ENCODE results near the gene GCLC.

GCLC gene

GRCh38 chr6:53582963-53583362 is 38.1 kb upstream of the GCLC start:
- Histone ChIP-seq H3K9me3 (ENCODE audit: severe bottlenecking) (no peaks in the 10 kb centered on the region), H3K4me3 (ENCODE audit: severe bottlenecking) (no peak overlapping the region), H3K36me3 (ENCODE audit: low read depth) (no peaks in the 10 kb centered on the region), H3K27me3 (ENCODE audit: insufficient read depth, poor library complexity, severe bottlenecking) (no peaks in the 10 kb centered on the region), H3K4me1 (ENCODE audit: insufficient read depth, poor library complexity, severe bottlenecking) (no peaks in the 10 kb centered on the region), H3K27ac (ENCODE audit: poor library complexity, severe bottlenecking) (no peak overlapping the region)
- no peak for TF ChIP-seq CTCF (IDR thresholded peaks at IDR 0.05; ENCODE audit: poor library complexity, severe bottlenecking)
- no peak for DNase-seq (ENCODE audit: low spot score)
- peak; percentile 56; the same call in 2 of the 3 replicates for ATAC-seq (ENCODE audit: low read depth)

GRCh38 chr6:53581856-53582255 is 37.0 kb upstream of the GCLC start:
- H3K9me3 ChIP-seq (ENCODE audit: severe bottlenecking), result no peaks in the 10 kb centered on the region
- no peak overlapping the region for H3K27ac ChIP-seq (ENCODE audit: poor library complexity, severe bottlenecking)
- H3K4me1 ChIP-seq (ENCODE audit: insufficient read depth, poor library complexity, severe bottlenecking), result no peaks in the 10 kb centered on the region
- ATAC-seq (ENCODE audit: low read depth) (no peak), DNase-seq (ENCODE audit: low spot score) (no peak)
- no peak for TF ChIP-seq CTCF (IDR thresholded peaks at IDR 0.05; ENCODE audit: poor library complexity, severe bottlenecking)
- H3K4me3 ChIP-seq (ENCODE audit: severe bottlenecking), result no peak overlapping the region
- no peaks in the 10 kb centered on the region for H3K36me3 ChIP-seq (ENCODE audit: low read depth)
- no peaks in the 10 kb centered on the region for H3K27me3 ChIP-seq (ENCODE audit: insufficient read depth, poor library complexity, severe bottlenecking)

GRCh38 chr6:53581173-53581773 is 36.4 kb upstream of the GCLC start:
- TF ChIP-seq CTCF (IDR thresholded peaks at IDR 0.05; ENCODE audit: poor library complexity, severe bottlenecking), result no peak
- no peak overlapping the region for H3K27ac ChIP-seq (ENCODE audit: poor library complexity, severe bottlenecking)
- H3K9me3 ChIP-seq (ENCODE audit: severe bottlenecking), result no peaks in the 10 kb centered on the region
- ATAC-seq (ENCODE audit: low read depth) (no peak), DNase-seq (ENCODE audit: low spot score) (no peak)
- no peaks in the 10 kb centered on the region for H3K36me3 ChIP-seq (ENCODE audit: low read depth)
- H3K4me1 ChIP-seq (ENCODE audit: insufficient read depth, poor library complexity, severe bottlenecking), result no peaks in the 10 kb centered on the region
- no peaks in the 10 kb centered on the region for H3K27me3 ChIP-seq (ENCODE audit: insufficient read depth, poor library complexity, severe bottlenecking)
- H3K4me3 ChIP-seq (ENCODE audit: severe bottlenecking), result no peak overlapping the region

GRCh38 chr6:53579338-53579737 is 34.4 kb upstream of the GCLC start:
- no peak for DNase-seq (ENCODE audit: low spot score)
- Histone ChIP-seq H3K4me3 (ENCODE audit: severe bottlenecking) (no peak overlapping the region), H3K27me3 (ENCODE audit: insufficient read depth, poor library complexity, severe bottlenecking) (no peaks in the 10 kb centered on the region), H3K27ac (ENCODE audit: poor library complexity, severe bottlenecking) (no peak overlapping the region), H3K4me1 (ENCODE audit: insufficient read depth, poor library complexity, severe bottlenecking) (no peaks in the 10 kb centered on the region), H3K9me3 (ENCODE audit: severe bottlenecking) (no peaks in the 10 kb centered on the region), H3K36me3 (ENCODE audit: low read depth) (no peaks in the 10 kb centered on the region)
- no peak for TF ChIP-seq CTCF (IDR thresholded peaks at IDR 0.05; ENCODE audit: poor library complexity, severe bottlenecking)
- no peak for ATAC-seq (ENCODE audit: low read depth)

GRCh38 chr6:53578371-53578770 is 33.5 kb upstream of the GCLC start:
- H3K27ac ChIP-seq (ENCODE audit: poor library complexity, severe bottlenecking), result no peak overlapping the region
- ATAC-seq (ENCODE audit: low read depth), result no peak
- H3K4me3 ChIP-seq (ENCODE audit: severe bottlenecking), result no peak overlapping the region
- no peaks in the 10 kb centered on the region for H3K27me3 ChIP-seq (ENCODE audit: insufficient read depth, poor library complexity, severe bottlenecking)
- no peak for DNase-seq (ENCODE audit: low spot score)
- H3K9me3 ChIP-seq (ENCODE audit: severe bottlenecking), result no peaks in the 10 kb centered on the region
- H3K4me1 ChIP-seq (ENCODE audit: insufficient read depth, poor library complexity, severe bottlenecking), result no peaks in the 10 kb centered on the region
- TF ChIP-seq CTCF (IDR thresholded peaks at IDR 0.05; ENCODE audit: poor library complexity, severe bottlenecking), result no peak
- H3K36me3 ChIP-seq (ENCODE audit: low read depth), result no peaks in the 10 kb centered on the region

All from RWPE2 (cell line).